Sigmoid colon (tissue), 7 donors: Measurements from ENCODE around the gene NUDT14. TPM values are rescaled to one million over a fixed set of nuclear protein-coding genes. Genes with fewer than 3 reads are reported as not detected.

ENCODE experiments used
- DNase-seq: peaks from one replicate; pipeline ENCODE4 v3.0.0-alpha.2; 2019
- H3K27ac ChIP-seq, 4 donors: fragments of 200-600 bp; sonication (generic); one replicate each; pipeline ENCODE4 v1.5.1; 2016 to 2019; ENCODE audit warnings: mild to moderate bottlenecking in 1 of 4
- H3K27me3 ChIP-seq, 3 donors: fragments of 200-600 bp; sonication (generic); one replicate each; pipeline ENCODE4 v1.5.1; 2019; ENCODE audit warnings: mild to moderate bottlenecking in 1 of 3
- H3K36me3 ChIP-seq, 4 donors: fragments of 200-600 bp; sonication (generic); one replicate each; pipeline ENCODE4 v1.5.1; 2016 to 2019
- H3K4me1 ChIP-seq, 4 donors: fragments of 200-600 bp; sonication (generic); one replicate each; pipeline ENCODE4 v1.5.1; 2017 to 2019
- H3K4me3 ChIP-seq, 4 donors: fragments of 200-600 bp; sonication (generic); one replicate each; pipeline ENCODE4 v1.5.1; 2017 to 2019; ENCODE audit warnings: mild to moderate bottlenecking in 2 of 4, moderate library complexity in 1 of 4
- H3K9me3 ChIP-seq, 4 donors: fragments of 200-600 bp in 3 of 4; sonication (generic) in 3 of 4; one replicate each; pipeline versions ENCODE4 v1.5.1 to v1.6.1; 2013 to 2019
- EP300 ChIP-seq, 4 donors: sonication (generic); formaldehyde crosslinking; IDR thresholded peaks; one replicate each; pipeline ENCODE4 v1.6.1; 2017; ENCODE audit warnings: antibody characterized with exemption in 4 of 4
- POLR2A ChIP-seq, 2 donors: fragments of 450-650 bp; IDR thresholded peaks; one replicate each; pipeline ENCODE4 v1.6.1; 2016; ENCODE audit warnings: antibody characterized with exemption in 2 of 2, mild to moderate bottlenecking in 2 of 2, moderate library complexity in 2 of 2
- POLR2AphosphoS5 ChIP-seq, 4 donors: sonication (generic); formaldehyde crosslinking; IDR thresholded peaks; one replicate each; pipeline ENCODE4 v1.6.1; 2017; ENCODE audit warnings: antibody characterized with exemption in 4 of 4
- WGBS, 2 donors: extraction: QIAGEN DNeasy Blood & Tissue Kit; methylation state at CpG; one replicate each; pipeline ENCODE4 v1.1.7; 2013; 5-methylcytosine and 5-hydroxymethylcytosine counted together
- intact Hi-C: fragments of 100-400 bp; cut with DNase I; formaldehyde crosslinking; loops from one replicate; pipeline ENCODE4 v1.15.1; 2023
- polyA plus RNA-seq, 3 donors: library from polyadenylated mRNA; stranded (reverse); fragments of 200-250 nt; gene quantifications; one replicate each; pipeline ENCODE4 v1.2.3, GENCODE V29; 2013
- total RNA-seq, 4 donors: library from RNA; depleted of rRNA; stranded (reverse); fragments of >200 nt; gene quantifications; one replicate each; pipeline ENCODE4 v1.1.0, GENCODE V29; 2016
- TF ChIP-seq, protein P1 (sequence below), 4 experiments: fragments of 450-650 bp in 3 of 4; fragments of 200-600 bp in 1 of 4; IDR thresholded peaks; one replicate each; pipeline ENCODE4 v1.5.1; 2016 to 2019; ENCODE audit warnings: antibody characterized with exemption in 4 of 4, mild to moderate bottlenecking in 3 of 4, moderate library complexity in 2 of 4
- donor health status: healthy with polysubstance abuse.
- donor health status: Bipolar disorder and iron deficiency.
- donor health status: healthy.

Gene NUDT14
- total and polyA plus RNA-seq, 7 donors = 4.1 to 47.4 (median 10.5) TPM

DNA sequence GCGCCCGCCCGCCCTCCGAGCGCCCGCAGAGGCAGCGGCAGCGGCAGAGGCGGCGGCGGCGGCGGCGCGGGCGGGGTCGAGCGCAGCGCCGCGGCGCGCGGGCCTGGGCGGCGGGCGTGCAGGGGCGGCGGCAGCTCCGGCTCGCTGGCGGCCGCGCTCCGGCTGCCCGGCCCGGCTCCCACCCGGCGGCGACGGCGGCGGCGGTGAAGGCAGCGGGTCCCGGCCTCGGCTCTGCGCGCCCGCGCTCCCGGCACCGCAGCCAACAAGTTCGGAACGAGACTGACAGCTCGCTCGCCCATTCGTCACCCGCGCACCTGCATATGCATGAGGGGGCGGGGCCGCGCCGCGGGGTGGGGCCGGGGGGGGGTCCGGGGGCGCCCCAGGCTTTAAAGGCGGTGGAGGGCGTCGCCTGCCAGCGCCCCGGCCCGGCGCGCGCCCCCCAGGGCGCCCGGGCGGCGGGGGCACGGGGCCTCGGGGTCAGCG is 12.6 kb downstream of the NUDT14 start, which contains the start of gene JAG2:
Gene JAG2, minus strand, starts transcription at position 281 of the 483 bp plus-strand sequence. CDS start 356 bp downstream, outside the sequence.
- DNase-seq = no peak
- TF ChIP-seq EP300 (IDR thresholded peaks at IDR 0.05) = no peak
- TF ChIP-seq, protein P1, sequence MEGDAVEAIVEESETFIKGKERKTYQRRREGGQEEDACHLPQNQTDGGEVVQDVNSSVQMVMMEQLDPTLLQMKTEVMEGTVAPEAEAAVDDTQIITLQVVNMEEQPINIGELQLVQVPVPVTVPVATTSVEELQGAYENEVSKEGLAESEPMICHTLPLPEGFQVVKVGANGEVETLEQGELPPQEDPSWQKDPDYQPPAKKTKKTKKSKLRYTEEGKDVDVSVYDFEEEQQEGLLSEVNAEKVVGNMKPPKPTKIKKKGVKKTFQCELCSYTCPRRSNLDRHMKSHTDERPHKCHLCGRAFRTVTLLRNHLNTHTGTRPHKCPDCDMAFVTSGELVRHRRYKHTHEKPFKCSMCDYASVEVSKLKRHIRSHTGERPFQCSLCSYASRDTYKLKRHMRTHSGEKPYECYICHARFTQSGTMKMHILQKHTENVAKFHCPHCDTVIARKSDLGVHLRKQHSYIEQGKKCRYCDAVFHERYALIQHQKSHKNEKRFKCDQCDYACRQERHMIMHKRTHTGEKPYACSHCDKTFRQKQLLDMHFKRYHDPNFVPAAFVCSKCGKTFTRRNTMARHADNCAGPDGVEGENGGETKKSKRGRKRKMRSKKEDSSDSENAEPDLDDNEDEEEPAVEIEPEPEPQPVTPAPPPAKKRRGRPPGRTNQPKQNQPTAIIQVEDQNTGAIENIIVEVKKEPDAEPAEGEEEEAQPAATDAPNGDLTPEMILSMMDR (IDR thresholded peaks at IDR 0.05) = no peak
- TF ChIP-seq POLR2A (IDR thresholded peaks at IDR 0.05) = no peak
- TF ChIP-seq POLR2AphosphoS5 (IDR thresholded peaks at IDR 0.05) = no peak
- Histone ChIP-seq H3K4me1 (peaks cover 0 to 20% (median 17%) of the 10 kb centered on the region in 4 donors), H3K36me3 (no peaks in the 10 kb centered on the region), H3K4me3 (peak within 1 kb of the TSS in 3 of 4 donors; percentile 38 to 49 (median 48)), H3K27ac (peak within 1 kb of the TSS in 1 of 4 donors; percentile 27), H3K27me3 (peaks cover 4 to 62% (median 37%) of the 10 kb centered on the region in 3 donors), H3K9me3 (no peaks in the 10 kb centered on the region)
- intact Hi-C loops = loop anchor here (2.0 kb wide), 1 partner anchor 78 kb away; no protein-coding TSS in a partner anchor
- WGBS, 2 donors = 1% methylated on average over 84 of the region's 84 CpGs

DNA sequence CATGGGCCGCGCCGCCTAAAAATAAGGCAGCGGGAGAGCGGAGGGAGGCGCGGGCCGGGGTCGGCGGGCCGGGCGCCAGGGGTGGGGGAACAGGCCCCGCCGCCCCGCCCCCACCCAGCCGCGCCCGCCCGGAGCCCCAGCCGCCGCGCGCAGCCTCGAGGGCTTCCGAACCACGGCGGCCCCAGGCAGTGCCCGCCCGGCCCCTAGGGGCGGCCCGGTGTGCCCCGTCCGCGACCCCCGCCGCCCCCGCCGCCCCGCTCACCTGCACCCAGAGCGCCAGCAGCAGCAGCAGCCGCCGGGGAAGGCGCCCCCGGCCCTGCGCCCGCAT is 13.1 kb downstream of the NUDT14 start:
- no peak for TF ChIP-seq POLR2A (IDR thresholded peaks at IDR 0.05)
- no peak for TF ChIP-seq POLR2AphosphoS5 (IDR thresholded peaks at IDR 0.05)
- TF ChIP-seq, protein P1 (IDR thresholded peaks at IDR 0.05) = no peak
- TF ChIP-seq EP300 (IDR thresholded peaks at IDR 0.05) = no peak
- no peak for DNase-seq
- WGBS, 2 donors = 1% methylated on average over 46 of the region's 46 CpGs

DNA sequence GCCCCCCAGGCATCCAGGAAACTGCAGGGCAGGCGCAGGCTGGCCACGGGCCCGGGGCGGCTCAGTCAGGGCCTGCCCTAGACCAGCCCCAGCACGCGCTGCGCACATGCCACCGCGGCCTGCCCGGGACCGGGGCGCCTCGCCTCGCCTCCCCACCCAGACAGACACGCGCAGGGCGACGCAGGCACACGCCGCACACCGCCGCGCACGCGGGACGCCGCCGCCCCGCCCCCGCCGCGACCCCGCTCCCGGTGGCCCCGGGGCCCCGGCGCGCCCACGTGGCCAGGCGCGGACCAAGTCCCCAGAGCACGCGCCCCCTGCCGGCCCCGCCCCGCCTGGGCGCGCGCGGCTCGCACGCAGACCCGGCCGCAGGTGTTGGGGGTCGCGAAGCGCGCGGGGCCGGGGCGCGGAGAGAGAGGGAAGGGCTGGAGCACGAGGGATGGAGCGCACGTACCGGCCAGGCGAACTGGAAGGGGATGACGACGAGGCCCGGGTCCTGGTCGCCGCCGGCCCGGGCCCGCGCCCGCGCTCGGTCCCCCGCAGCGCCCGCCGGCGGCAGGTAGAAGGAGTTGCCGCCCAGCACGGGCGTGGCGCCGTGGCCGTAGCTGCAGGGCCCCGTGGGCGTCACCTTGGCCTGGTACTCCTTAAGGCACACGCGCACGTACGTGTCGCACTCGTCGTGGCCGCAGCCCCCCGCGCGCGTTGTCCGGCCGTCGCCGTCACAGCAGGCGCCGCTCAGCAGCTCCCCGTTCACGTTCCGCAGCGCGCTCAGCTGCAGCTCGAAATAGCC is 13.6 kb downstream of the NUDT14 start:
- TF ChIP-seq POLR2A (IDR thresholded peaks at IDR 0.05) (no peak), EP300 (IDR thresholded peaks at IDR 0.05) (no peak), POLR2AphosphoS5 (IDR thresholded peaks at IDR 0.05) (no peak)
- TF ChIP-seq, protein P1 (IDR thresholded peaks at IDR 0.05) = no peak
- H3K9me3 ChIP-seq = no peaks in the 10 kb centered on the region
- H3K36me3 ChIP-seq = no peaks in the 10 kb centered on the region
- peak overlapping the region in 3 of 4 donors; percentile 38 to 49 (median 48) for H3K4me3 ChIP-seq
- H3K27me3 ChIP-seq = peaks cover 4 to 62% (median 37%) of the 10 kb centered on the region in 3 donors
- peaks cover 0 to 20% (median 17%) of the 10 kb centered on the region in 4 donors for H3K4me1 ChIP-seq
- WGBS, 2 donors = 2 to 4% methylated on average over 116 of the region's 116 CpGs
- peak overlapping the region in 1 of 4 donors; percentile 27 for H3K27ac ChIP-seq
- intact Hi-C loops = loop anchor here (2.0 kb wide), 1 partner anchor 77 kb away; no protein-coding TSS in a partner anchor
- no peak for DNase-seq

More for the DNA sequence above, 13.1 kb downstream of the NUDT14 start:
- intact Hi-C loops = loop anchor here (2.0 kb wide), 1 partner anchor 77 kb away; no protein-coding TSS in a partner anchor
- Histone ChIP-seq H3K4me3 (peak overlapping the region in 3 of 4 donors; percentile 38 to 49 (median 48)), H3K36me3 (no peaks in the 10 kb centered on the region), H3K27ac (no peak overlapping the region), H3K27me3 (peaks cover 4 to 62% (median 37%) of the 10 kb centered on the region in 3 donors), H3K4me1 (peaks cover 0 to 20% (median 17%) of the 10 kb centered on the region in 4 donors), H3K9me3 (no peaks in the 10 kb centered on the region)

DNA sequence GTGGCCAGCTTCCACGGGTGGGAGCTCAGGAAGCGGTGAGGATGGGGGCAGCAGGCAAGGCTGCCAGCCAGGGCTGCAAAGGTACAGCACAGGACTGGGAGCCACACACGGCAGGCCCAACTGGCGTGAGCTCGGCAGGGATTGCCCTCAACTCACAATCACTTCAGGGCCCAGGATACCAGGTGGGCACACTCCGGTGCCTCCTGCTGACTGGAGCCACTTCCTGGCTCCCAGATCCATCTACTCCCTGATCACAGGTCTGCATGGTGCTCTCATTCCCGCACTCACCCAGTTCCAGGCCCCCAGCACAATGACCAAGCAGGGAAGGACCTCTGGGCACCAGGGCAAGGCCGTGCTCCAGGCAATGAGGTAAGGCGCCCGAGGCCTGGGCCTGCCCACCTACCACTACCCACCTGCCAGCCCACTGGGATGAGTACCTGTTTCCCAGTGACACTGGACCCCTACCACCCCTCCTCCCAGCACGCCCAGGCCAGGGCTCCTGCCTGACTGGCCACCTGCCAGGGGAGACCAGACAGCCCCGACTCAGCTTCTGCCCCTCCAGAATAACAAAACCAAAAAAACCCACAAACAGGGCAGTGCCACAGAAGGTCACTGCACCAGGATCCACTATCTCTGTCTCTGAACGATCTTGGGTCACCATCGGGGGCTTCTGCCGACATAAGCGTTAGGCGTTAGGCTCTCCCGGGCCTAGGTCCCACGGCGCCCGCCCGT is 14.4 kb downstream of the NUDT14 start:
- TF ChIP-seq, protein P1 (IDR thresholded peaks at IDR 0.05) = no peak
- TF ChIP-seq POLR2A (IDR thresholded peaks at IDR 0.05) = no peak
- no peak for TF ChIP-seq POLR2AphosphoS5 (IDR thresholded peaks at IDR 0.05)
- no peak for TF ChIP-seq EP300 (IDR thresholded peaks at IDR 0.05)
- Histone ChIP-seq H3K27me3 (peaks cover 4 to 62% (median 37%) of the 10 kb centered on the region in 3 donors), H3K4me1 (peaks cover 0 to 20% (median 17%) of the 10 kb centered on the region in 4 donors), H3K36me3 (no peaks in the 10 kb centered on the region), H3K9me3 (no peaks in the 10 kb centered on the region), H3K27ac (no peak overlapping the region), H3K4me3 (peak overlapping the region in 2 of 4 donors; percentile 9 to 49)
- intact Hi-C loops = no loop called here
- WGBS, 2 donors = 60 to 69% methylated on average over 22 of the region's 22 CpGs
- no peak for DNase-seq
